HG02870 (cell line): ENCODE results near the gene BCL2A1.
"Not testable (repeated sequence)": the region's sequence is repeated elsewhere in the genome, so short reads cannot be mapped to it uniquely, and the experiment has no call there.

ENCODE experiments used
- ATAC-seq: cut with Tn5 transposase; IDR thresholded peaks from one replicate; pipeline ENCODE4 v1.9.1; 2021; ENCODE audit warnings: mild to moderate bottlenecking, moderate library complexity; ENCODE audit not compliant: unreplicated experiment

BCL2A1 gene

GRCh38 chr15:79989682-79990081 lies 18.7 kb upstream of the BCL2A1 start:
- ATAC-seq, result no peak

- no peak for ATAC-seq
Observed at GRCh38 chr15:79989183-79989582, 18.2 kb upstream of the BCL2A1 start.

GRCh38 chr15:79988448-79989117 lies 17.6 kb upstream of the BCL2A1 start:
- no peak for ATAC-seq

GRCh38 chr15:79987969-79988368 lies 17.0 kb upstream of the BCL2A1 start:
- ATAC-seq, result no peak

GRCh38 chr15:79987569-79987955 lies 16.6 kb upstream of the BCL2A1 start:
- no peak for ATAC-seq

GRCh38 chr15:79981831-79982455 lies 10.9 kb upstream of the BCL2A1 start:
- no peak for ATAC-seq

- ATAC-seq, result peak; percentile 62
Observed at GRCh38 chr15:79978655-79979514, 7.9 kb upstream of the BCL2A1 start.

- ATAC-seq, result no peak
Observed at GRCh38 chr15:79978260-79978654, 7.3 kb upstream of the BCL2A1 start.

- ATAC-seq, result no peak
Observed at GRCh38 chr15:79977431-79978054, 6.5 kb upstream of the BCL2A1 start.

- ATAC-seq, result no peak
Observed at GRCh38 chr15:79973456-79974195, 2.6 kb upstream of the BCL2A1 start.

GRCh38 chr15:79972863-79973262 lies 1.9 kb upstream of the BCL2A1 start:
- no peak for ATAC-seq

- ATAC-seq, result no peak
Observed at GRCh38 chr15:79970181-79970580, 815 bp downstream of the BCL2A1 start.

- ATAC-seq, result no peak
Observed at GRCh38 chr15:79969146-79969545, 1.9 kb downstream of the BCL2A1 start.

- no peak for ATAC-seq
Observed at GRCh38 chr15:79967298-79968182, 3.5 kb downstream of the BCL2A1 start.

- no peak for ATAC-seq
Observed at GRCh38 chr15:79966634-79967297, 4.2 kb downstream of the BCL2A1 start.

- no peak for ATAC-seq
Observed at GRCh38 chr15:79965846-79966630, 5.0 kb downstream of the BCL2A1 start.

GRCh38 chr15:79964232-79964805 lies 6.7 kb downstream of the BCL2A1 start:
- no peak for ATAC-seq

GRCh38 chr15:79962921-79963320 lies 8.1 kb downstream of the BCL2A1 start:
- not testable (repeated sequence) for ATAC-seq
